BLaER1 treated with 17β-estradiol and CSF1 and Interleukin-3, amounts not matched to agents 10 nM and 100 nM (cell line): ENCODE data around the gene MIEN1.

Experiments
- H3K27ac ChIP-seq, 11 experiments: shearing (Covaris generic); formaldehyde crosslinking; 2 replicates each; pipeline ENCODE4 v1.8.1; 2022
- H3K27me3 ChIP-seq, 11 experiments: shearing (Covaris generic); formaldehyde crosslinking; 2 replicates each; pipeline ENCODE4 v1.8.1; 2022
- H3K36me3 ChIP-seq, 11 experiments: shearing (Covaris generic); formaldehyde crosslinking; 2 replicates each; pipeline ENCODE4 v1.8.1; 2022
- H3K4me1 ChIP-seq, 10 experiments: shearing (Covaris generic); formaldehyde crosslinking; 2 replicates each; pipeline ENCODE4 v1.8.1; 2022
- H3K4me2 ChIP-seq, 11 experiments: shearing (Covaris generic); formaldehyde crosslinking; 2 replicates each; pipeline ENCODE4 v1.8.1; 2022
- H3K4me3 ChIP-seq, 10 experiments: shearing (Covaris generic); formaldehyde crosslinking; 2 replicates each; pipeline ENCODE4 v1.8.1; 2022
- H3K9ac ChIP-seq, 11 experiments: shearing (Covaris generic); formaldehyde crosslinking; 2 replicates each; pipeline ENCODE4 v1.8.1; 2022
- H3K9me3 ChIP-seq, 11 experiments: shearing (Covaris generic); formaldehyde crosslinking; replicated peaks in 1 of 11; 2 replicates each; pipeline ENCODE4 v1.8.1; 2022
- H4K20me1 ChIP-seq, 11 experiments: shearing (Covaris generic); formaldehyde crosslinking; 2 replicates each; pipeline ENCODE4 v1.8.1; 2022
- Cebpa-rat ChIP-seq, 11 experiments: shearing (Covaris generic); IDR thresholded peaks; 2 replicates each; pipeline ENCODE4 v1.8.1; 2022

The MIEN1 gene

DNA sequence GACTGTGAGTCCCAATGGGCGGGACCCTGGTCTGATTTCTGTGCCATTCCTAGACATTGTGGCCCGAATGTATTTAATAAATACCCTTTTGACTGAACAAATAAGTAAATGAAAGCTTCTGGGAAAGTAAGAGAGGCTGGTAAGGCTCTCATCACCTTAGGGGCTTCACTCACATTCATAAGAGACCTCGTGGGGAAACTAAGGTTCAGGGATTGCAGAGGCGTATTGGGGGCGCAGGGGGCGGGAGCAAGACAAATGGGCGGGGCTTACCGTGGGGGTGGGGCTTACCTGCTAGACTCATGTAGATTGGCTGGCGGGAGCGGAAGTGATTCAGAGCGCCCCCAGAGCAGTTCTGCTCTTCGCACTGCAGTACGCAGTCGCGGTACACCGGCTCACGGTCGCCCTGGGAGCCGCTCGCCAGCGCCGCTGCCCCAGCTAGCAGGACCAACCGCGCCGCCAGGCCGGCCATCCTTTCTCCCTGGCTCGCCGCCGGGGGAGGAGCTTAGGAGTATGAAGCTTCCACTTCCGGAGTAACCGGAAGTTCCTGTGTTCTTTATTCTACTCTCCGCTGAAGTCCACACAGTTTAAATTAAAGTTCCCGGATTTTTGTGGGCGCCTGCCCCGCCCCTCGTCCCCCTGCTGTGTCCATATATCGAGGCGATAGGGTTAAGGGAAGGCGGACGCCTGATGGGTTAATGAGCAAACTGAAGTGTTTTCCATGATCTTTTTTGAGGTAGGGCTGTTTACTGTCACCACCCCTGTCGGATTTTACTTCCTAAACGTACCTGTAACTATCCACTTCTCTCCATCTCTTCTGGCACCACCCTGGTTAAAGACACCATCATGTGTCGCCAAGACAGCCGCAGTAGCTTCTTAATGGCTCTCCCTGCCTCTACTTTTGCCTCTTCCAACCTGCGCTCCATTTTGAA, 42.5 kb downstream of the MIEN1 start, which contains the start of gene PGAP3:
TSS of gene PGAP3 (minus strand) at position 512 of the 929 bp plus-strand sequence. CDS start at position 469, 43 bp downstream.
- peaks cover 0 to 27% (median 4%) of the 10 kb centered on the region in 11 experiments; a peak in 10 of 22 replicates for H3K36me3 ChIP-seq
- peak within 1 kb of the TSS; percentile 63 to 87 (median 79) for H3K27ac ChIP-seq
- no peaks in the 10 kb centered on the region for H3K27me3 ChIP-seq
- H3K4me2 ChIP-seq: peak within 1 kb of the TSS; percentile 80 to 96 (median 88)
- peaks cover 10 to 17% (median 14%) of the 10 kb centered on the region in 10 experiments for H3K4me1 ChIP-seq
- TF ChIP-seq Cebpa-rat (IDR thresholded peaks at IDR 0.05): no peak
- peak within 1 kb of the TSS; percentile 57 to 78 (median 66) for H3K4me3 ChIP-seq
- peak within 1 kb of the TSS; percentile 35 to 80 (median 75) for H3K9ac ChIP-seq
- H3K9me3 ChIP-seq: peaks cover 0 to 12% (median 0%) of the 10 kb centered on the region in 11 experiments; a peak in 7 of 22 replicates
- no peaks in the 10 kb centered on the region for H4K20me1 ChIP-seq

GRCh38 chr17:39687101-39687545, 43.2 kb downstream of the MIEN1 start:
- no peak for TF ChIP-seq Cebpa-rat (IDR thresholded peaks at IDR 0.05)
- peaks cover 0 to 29% (median 4%) of the 10 kb centered on the region in 11 experiments; a peak in 10 of 22 replicates for H3K36me3 ChIP-seq
- peaks cover 10 to 17% (median 14%) of the 10 kb centered on the region in 10 experiments for H3K4me1 ChIP-seq
- H3K9ac ChIP-seq: no peak overlapping the region
- peak overlapping the region; percentile 34 to 96 (median 88); a peak in 20 of 22 replicates for H3K4me2 ChIP-seq
- peak overlapping the region in 8 of 10 experiments; percentile 57 to 78 (median 67); a peak in 14 of 20 replicates for H3K4me3 ChIP-seq
- peak overlapping the region in 4 of 11 experiments; percentile 76 to 87 (median 82); a peak in 6 of 22 replicates for H3K27ac ChIP-seq
- no peaks in the 10 kb centered on the region for H3K27me3 ChIP-seq
- H3K9me3 ChIP-seq: peaks cover 0 to 12% (median 0%) of the 10 kb centered on the region in 11 experiments; a peak in 7 of 22 replicates
- H4K20me1 ChIP-seq: no peaks in the 10 kb centered on the region

- H4K20me1 ChIP-seq: no peaks in the 10 kb centered on the region
- no peak for TF ChIP-seq Cebpa-rat (IDR thresholded peaks at IDR 0.05)
Measured at GRCh38 chr17:39684369-39685192, 45.8 kb downstream of the MIEN1 start.

GRCh38 chr17:39683295-39683939, 46.9 kb downstream of the MIEN1 start:
- Histone ChIP-seq H3K4me1 (peaks cover 26 to 39% (median 33%) of the 10 kb centered on the region in 10 experiments), H4K20me1 (no peaks in the 10 kb centered on the region), H3K4me3 (no peak overlapping the region), H3K27me3 (no peaks in the 10 kb centered on the region), H3K36me3 (peaks cover 0 to 29% (median 4%) of the 10 kb centered on the region in 11 experiments; a peak in 10 of 22 replicates), H3K4me2 (no peak overlapping the region), H3K27ac (no peak overlapping the region), H3K9ac (no peak overlapping the region), H3K9me3 (peaks cover 0 to 6% (median 0%) of the 10 kb centered on the region in 11 experiments; a peak in 7 of 22 replicates)
- no peak for TF ChIP-seq Cebpa-rat (IDR thresholded peaks at IDR 0.05)

More at GRCh38 chr17:39684369-39685192, 45.8 kb downstream of the MIEN1 start:
- H3K9me3 ChIP-seq: peaks cover 0 to 12% (median 0%) of the 10 kb centered on the region in 11 experiments; a peak in 7 of 22 replicates
- H3K36me3 ChIP-seq: peaks cover 0 to 29% (median 4%) of the 10 kb centered on the region in 11 experiments; a peak in 10 of 22 replicates
- H3K4me1 ChIP-seq: peaks cover 23 to 36% (median 30%) of the 10 kb centered on the region in 10 experiments
- no peaks in the 10 kb centered on the region for H3K27me3 ChIP-seq
- no peak overlapping the region for H3K4me2 ChIP-seq
- H3K9ac ChIP-seq: no peak overlapping the region
- H3K27ac ChIP-seq: no peak overlapping the region
- H3K4me3 ChIP-seq: no peak overlapping the region

DNA sequence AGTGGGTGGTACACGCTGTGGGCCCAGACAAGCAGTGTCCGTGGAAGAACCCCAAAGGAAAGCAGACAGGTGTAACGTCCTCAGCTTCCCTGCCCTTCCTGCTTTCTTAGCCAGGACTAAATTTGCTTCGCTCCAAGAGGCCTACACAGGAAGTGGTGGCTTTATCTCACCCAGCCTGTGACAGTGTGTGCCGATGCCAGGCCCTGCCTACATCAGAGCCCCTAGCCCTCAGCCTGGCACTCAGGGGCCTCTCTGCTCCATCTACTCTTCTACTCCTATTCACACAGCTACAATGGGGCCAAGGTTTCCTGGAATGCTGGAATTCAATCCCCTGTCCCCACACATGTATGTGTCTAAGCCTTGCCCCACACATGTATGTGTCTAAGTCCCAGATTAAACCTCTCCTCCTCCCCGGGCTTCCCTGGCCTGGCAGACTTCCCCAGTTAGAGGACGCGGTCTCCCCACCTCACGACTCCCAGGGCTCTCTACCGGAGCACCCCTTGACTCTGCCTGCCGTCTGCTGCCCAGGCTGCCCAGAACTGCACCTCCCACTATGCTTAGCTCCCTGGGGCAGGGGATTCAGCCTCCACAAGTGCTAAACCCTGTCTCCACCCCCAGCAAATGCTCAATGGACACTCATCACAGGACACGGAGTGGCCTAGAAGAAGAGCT, 50.7 kb downstream of the MIEN1 start:
- Histone ChIP-seq H3K4me1 (peaks cover 62 to 71% (median 67%) of the 10 kb centered on the region in 10 experiments), H3K9ac (peak overlapping the region; percentile 40 to 72 (median 66); a peak in 21 of 22 replicates), H3K4me3 (peak overlapping the region in 3 of 10 experiments; percentile 9 to 18 (median 11); a peak in 2 of 20 replicates), H3K27me3 (no peaks in the 10 kb centered on the region), H3K36me3 (peaks cover 0 to 21% (median 2%) of the 10 kb centered on the region in 11 experiments; a peak in 10 of 22 replicates), H3K27ac (peak overlapping the region; percentile 43 to 84 (median 79); a peak in 21 of 22 replicates), H4K20me1 (peaks cover 0 to 13% (median 0%) of the 10 kb centered on the region in 11 experiments; a peak in 2 of 22 replicates), H3K9me3 (no peaks in the 10 kb centered on the region), H3K4me2 (peak overlapping the region; percentile 75 to 97 (median 89))
- no peak for TF ChIP-seq Cebpa-rat (IDR thresholded peaks at IDR 0.05)
